HUES6 (cell line): ENCODE results near the gene TBKBP1.
A peak's percentile ranks its signal among the peaks of the same experiment; 100 is the strongest.

ENCODE experiments used
- H3K27ac ChIP-seq: 2 replicates; pipeline ENCODE4 v1.7.0; 2013; ENCODE audit warnings: low read depth, mild to moderate bottlenecking, low read length, inconsistent platforms
- H3K27me3 ChIP-seq: 2 replicates; pipeline ENCODE4 v1.6.1; 2013; ENCODE audit warnings: low read length; ENCODE audit not compliant: control insufficient read depth, insufficient read depth
- H3K36me3 ChIP-seq: 2 replicates; pipeline ENCODE4 v1.6.1; 2013; ENCODE audit warnings: low read length; ENCODE audit not compliant: control insufficient read depth, insufficient read depth
- H3K4me1 ChIP-seq: 2 replicates; pipeline ENCODE4 v1.6.1; 2013; ENCODE audit warnings: low read length; ENCODE audit not compliant: control insufficient read depth, insufficient read depth
- H3K4me3 ChIP-seq: 2 replicates; pipeline ENCODE4 v1.5.1; 2013; ENCODE audit warnings: low read depth, low read length
- H3K9ac ChIP-seq: one replicate; pipeline ENCODE4 v1.6.1; 2013; ENCODE audit warnings: mild to moderate bottlenecking, low read length
- H3K9me3 ChIP-seq: 2 replicates; pipeline ENCODE4 v1.6.1; 2013; ENCODE audit warnings: low read depth, low read length; ENCODE audit not compliant: control insufficient read depth, insufficient read depth

The TBKBP1 gene

DNA sequence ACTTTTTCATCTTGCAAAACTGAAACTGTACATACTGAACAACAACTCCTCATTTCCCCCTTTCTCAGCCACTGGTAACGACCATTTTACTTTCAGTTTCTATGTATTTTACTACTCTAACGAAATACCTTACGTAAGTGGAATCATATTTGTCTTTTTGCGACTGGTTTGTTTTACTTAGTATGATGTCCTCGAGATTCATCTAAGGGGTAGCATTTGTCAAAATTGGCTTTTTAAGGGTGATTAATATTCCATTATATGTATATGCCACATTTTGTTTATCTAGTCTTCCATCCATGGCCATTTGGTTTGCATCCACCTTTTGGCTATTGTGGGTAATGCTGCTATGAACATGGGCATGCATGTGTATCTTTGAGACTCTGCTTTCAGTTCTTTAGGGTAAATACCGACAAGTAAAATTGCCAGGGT lies 33.9 kb upstream of the TBKBP1 start:
- Histone ChIP-seq H3K27ac (no peak overlapping the region), H3K4me3 (no peak overlapping the region), H3K9me3 (no peaks in the 10 kb centered on the region), H3K27me3 (no peaks in the 10 kb centered on the region), H3K4me1 (peaks cover 4% of the 10 kb centered on the region; the same call in 1 of the 2 replicates), H3K9ac (no peak overlapping the region), H3K36me3 (peaks cover 100% of the 10 kb centered on the region)

GRCh38 chr17:47663912-47664623 lies 29.9 kb upstream of the TBKBP1 start:
- Histone ChIP-seq H3K9me3 (no peaks in the 10 kb centered on the region), H3K4me1 (peaks cover 7% of the 10 kb centered on the region; the same call in 1 of the 2 replicates), H3K9ac (no peak overlapping the region), H3K27ac (no peak overlapping the region), H3K27me3 (no peaks in the 10 kb centered on the region), H3K36me3 (peaks cover 95% of the 10 kb centered on the region), H3K4me3 (no peak overlapping the region)

DNA sequence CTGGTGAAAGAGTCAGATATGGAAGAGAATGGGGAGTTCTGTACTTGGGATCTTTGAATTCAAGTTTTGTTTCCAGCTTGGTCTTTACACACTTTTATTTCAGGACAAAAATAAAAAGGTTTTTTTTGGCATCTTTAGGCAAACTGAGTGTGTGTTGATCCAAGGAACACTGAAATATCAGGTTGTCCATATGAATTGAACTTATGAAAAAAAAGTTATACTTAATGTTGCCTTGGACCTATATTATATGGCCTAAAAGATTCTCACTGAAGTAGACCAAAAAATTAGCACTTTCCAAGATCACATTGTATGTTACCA lies 29.4 kb upstream of the TBKBP1 start:
- Histone ChIP-seq H3K36me3 (peaks cover 95% of the 10 kb centered on the region), H3K27me3 (no peaks in the 10 kb centered on the region), H3K9me3 (no peaks in the 10 kb centered on the region), H3K27ac (no peak overlapping the region), H3K9ac (no peak overlapping the region), H3K4me1 (peaks cover 7% of the 10 kb centered on the region; the same call in 1 of the 2 replicates), H3K4me3 (no peak overlapping the region)

DNA sequence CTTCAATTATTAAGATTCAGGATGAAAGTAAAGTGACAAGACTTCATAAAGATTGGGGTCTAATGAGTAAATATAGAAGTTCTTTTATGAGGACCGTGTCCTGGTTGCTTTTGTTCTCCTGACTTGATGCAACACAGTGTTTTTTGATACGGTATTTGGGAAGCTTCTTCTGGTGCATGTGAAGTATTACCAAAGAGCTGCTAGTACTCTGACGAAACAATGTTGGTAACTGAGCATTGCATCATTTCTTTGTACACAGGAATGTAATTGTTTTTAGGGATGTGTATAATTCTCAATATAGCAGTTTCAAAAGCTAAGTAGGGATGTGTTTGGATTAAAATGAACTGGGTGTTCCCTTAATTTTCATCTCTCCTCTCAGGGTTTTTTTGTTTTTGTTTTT lies 28.3 kb upstream of the TBKBP1 start:
- Histone ChIP-seq H3K36me3 (peaks cover 95% of the 10 kb centered on the region), H3K27ac (peak overlapping the region; percentile 40; the same call in 1 of the 2 replicates), H3K27me3 (no peaks in the 10 kb centered on the region), H3K9me3 (no peaks in the 10 kb centered on the region), H3K4me3 (no peak overlapping the region), H3K9ac (no peak overlapping the region), H3K4me1 (peaks cover 7% of the 10 kb centered on the region; the same call in 1 of the 2 replicates)

GRCh38 chr17:47669081-47669480 lies 24.9 kb upstream of the TBKBP1 start:
- Histone ChIP-seq H3K27me3 (no peaks in the 10 kb centered on the region), H3K9me3 (no peaks in the 10 kb centered on the region), H3K4me3 (no peak overlapping the region), H3K27ac (no peak overlapping the region), H3K9ac (no peak overlapping the region), H3K36me3 (peaks cover 95% of the 10 kb centered on the region), H3K4me1 (peaks cover 7% of the 10 kb centered on the region; the same call in 1 of the 2 replicates)

DNA sequence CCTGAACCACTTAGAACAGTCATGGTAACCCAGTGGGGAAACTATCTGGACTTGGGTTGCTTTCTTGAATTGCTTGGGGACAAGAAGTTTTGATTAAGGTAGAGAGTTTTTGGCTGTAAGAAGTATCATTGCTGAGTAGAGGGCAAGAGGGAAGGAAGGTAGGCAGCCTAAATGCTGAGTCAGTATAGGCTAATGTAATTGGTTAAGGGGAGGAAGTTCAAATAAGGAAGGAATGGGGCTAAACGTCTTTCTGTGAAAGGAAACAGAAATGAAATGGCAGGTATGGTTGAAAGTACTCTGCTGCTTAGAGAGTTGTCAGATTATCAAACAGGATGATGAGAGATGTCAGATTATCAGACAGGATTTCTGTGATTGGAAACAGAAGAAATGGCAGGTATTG lies 23.9 kb upstream of the TBKBP1 start:
- H3K4me3 ChIP-seq = no peak overlapping the region
- no peaks in the 10 kb centered on the region for H3K9me3 ChIP-seq
- no peaks in the 10 kb centered on the region for H3K27me3 ChIP-seq
- no peak overlapping the region for H3K9ac ChIP-seq
- H3K27ac ChIP-seq = no peak overlapping the region
- peaks cover 3% of the 10 kb centered on the region; the same call in 1 of the 2 replicates for H3K4me1 ChIP-seq
- H3K36me3 ChIP-seq = peaks cover 95% of the 10 kb centered on the region

DNA sequence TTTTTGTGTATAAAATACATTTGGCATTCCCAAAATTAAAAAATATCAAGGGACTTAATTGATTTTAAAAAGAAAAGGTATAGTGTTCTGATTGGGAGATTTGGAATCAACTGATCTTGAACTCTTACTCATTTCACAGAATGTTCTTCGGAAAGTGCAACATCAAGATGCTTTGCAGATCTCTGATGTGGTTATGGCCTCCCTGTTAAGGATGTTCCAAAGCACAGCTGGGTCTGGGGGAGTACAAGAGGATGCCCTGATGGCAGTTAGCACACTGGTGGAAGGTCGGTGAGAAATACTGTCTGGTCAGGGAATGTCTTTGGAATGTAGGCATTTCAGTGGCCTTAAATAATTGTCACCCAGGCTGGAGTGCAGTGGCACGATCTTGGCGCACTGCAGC lies 19.5 kb upstream of the TBKBP1 start:
- no peaks in the 10 kb centered on the region for H3K27me3 ChIP-seq
- H3K9ac ChIP-seq = no peak overlapping the region
- no peaks in the 10 kb centered on the region for H3K4me1 ChIP-seq
- H3K36me3 ChIP-seq = peaks cover 100% of the 10 kb centered on the region
- H3K9me3 ChIP-seq = no peaks in the 10 kb centered on the region
- no peak overlapping the region for H3K27ac ChIP-seq
- no peak overlapping the region for H3K4me3 ChIP-seq

DNA sequence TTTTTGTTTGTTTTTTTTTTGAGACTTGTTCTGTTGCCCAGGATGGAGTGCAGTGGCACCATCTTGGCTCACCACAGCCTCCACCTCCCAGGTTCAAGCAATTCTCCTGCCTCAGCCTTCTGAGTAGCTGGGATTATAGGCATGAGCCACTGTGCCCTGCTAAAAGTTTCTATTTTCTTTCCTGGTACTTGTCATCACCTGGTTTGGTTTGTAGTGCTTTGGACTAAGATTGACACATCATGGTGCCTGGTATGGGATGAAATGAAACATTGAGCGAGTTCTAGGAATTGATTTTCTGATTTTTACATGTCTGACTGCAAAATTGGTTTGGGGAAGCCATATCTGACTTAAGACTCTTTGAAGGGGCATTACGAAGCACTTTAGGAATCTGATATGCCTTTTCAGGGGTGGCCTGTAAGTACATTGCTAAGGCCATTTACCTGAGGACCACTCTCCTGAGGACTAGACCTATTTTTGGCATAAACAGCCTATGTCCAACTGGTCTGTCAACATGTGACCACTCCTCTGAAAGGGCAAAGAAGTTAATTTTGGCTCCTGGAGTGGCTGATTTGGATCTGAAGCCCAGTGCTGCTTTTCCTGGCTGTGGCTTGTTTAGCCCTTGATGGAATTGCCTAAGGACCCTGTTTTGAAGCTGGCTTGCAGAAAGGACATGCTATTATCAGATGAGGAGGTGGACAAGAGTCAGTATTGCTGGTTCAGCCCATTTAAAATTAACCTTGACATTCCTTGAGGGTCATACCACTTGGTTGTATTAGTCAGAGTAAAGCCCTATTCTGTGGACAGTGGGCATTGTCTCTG lies 18.4 kb upstream of the TBKBP1 start:
- Histone ChIP-seq H3K27ac (no peak overlapping the region), H3K4me1 (no peaks in the 10 kb centered on the region), H3K27me3 (no peaks in the 10 kb centered on the region), H3K9me3 (no peaks in the 10 kb centered on the region), H3K4me3 (no peak overlapping the region), H3K9ac (no peak overlapping the region), H3K36me3 (peaks cover 99% of the 10 kb centered on the region)

DNA sequence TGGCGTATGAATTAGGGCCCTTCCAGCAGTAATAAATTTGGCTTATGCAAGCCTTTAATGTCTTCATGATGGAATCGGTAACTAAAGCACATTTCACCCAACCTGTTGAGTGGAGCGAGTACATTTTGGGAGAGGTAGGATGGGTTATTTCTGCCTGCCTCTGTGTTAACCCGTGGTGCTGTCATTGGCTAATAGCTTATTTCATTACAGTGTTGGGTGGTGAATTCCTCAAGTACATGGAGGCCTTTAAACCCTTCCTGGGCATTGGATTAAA lies 17.8 kb upstream of the TBKBP1 start:
- H3K4me3 ChIP-seq = no peak overlapping the region
- no peak overlapping the region for H3K9ac ChIP-seq
- no peaks in the 10 kb centered on the region for H3K27me3 ChIP-seq
- H3K9me3 ChIP-seq = no peaks in the 10 kb centered on the region
- no peak overlapping the region for H3K27ac ChIP-seq
- H3K36me3 ChIP-seq = peaks cover 99% of the 10 kb centered on the region
- H3K4me1 ChIP-seq = no peaks in the 10 kb centered on the region

- Histone ChIP-seq H3K27me3 (no peaks in the 10 kb centered on the region), H3K4me1 (no peaks in the 10 kb centered on the region), H3K4me3 (no peak overlapping the region), H3K27ac (no peak overlapping the region), H3K9ac (no peak overlapping the region), H3K9me3 (no peaks in the 10 kb centered on the region), H3K36me3 (peaks cover 98% of the 10 kb centered on the region)
Observed at GRCh38 chr17:47676510-47677165, 17.3 kb upstream of the TBKBP1 start.

DNA sequence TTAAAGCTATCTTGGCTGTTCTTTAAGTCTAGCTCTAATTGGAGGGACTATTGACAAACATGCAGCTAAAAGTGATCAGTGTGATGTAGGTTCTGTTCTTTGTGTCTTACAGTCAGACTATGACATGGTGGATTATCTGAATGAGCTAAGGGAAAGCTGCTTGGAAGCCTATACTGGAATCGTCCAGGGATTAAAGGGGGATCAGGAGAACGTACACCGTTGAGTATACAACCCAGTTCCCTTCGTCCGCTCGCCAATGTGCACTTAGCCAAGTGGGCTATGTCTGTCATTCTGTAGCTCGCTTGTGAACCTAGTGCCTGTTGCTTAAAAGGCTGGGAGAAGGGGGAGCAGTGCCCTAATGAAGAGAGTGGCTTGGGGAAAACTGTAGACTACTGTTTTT lies 15.8 kb upstream of the TBKBP1 start:
- Histone ChIP-seq H3K27ac (no peak overlapping the region), H3K9ac (no peak overlapping the region), H3K36me3 (peaks cover 98% of the 10 kb centered on the region), H3K9me3 (no peaks in the 10 kb centered on the region), H3K4me3 (no peak overlapping the region), H3K4me1 (no peaks in the 10 kb centered on the region), H3K27me3 (no peaks in the 10 kb centered on the region)
